A375 (cell line): ENCODE results near the gene ITIH1. TPM values are rescaled to one million over a fixed set of nuclear protein-coding genes. Genes with fewer than 3 reads are reported as not detected.

ENCODE experiments used
- small RNA-seq: library from RNA; depleted of rRNA; stranded (forward); fragments of <200 nt; gene quantifications from one replicate; pipeline ENCODE3, GENCODE V24; 2014
- total RNA-seq: library from RNA; depleted of rRNA; stranded (reverse); fragments of >200 nt; shearing (Covaris generic); gene quantifications from 2 replicates; pipeline ENCODE4 v1.2.3, GENCODE V29; 2014; rRNA removed

ITIH1 gene, protein sequence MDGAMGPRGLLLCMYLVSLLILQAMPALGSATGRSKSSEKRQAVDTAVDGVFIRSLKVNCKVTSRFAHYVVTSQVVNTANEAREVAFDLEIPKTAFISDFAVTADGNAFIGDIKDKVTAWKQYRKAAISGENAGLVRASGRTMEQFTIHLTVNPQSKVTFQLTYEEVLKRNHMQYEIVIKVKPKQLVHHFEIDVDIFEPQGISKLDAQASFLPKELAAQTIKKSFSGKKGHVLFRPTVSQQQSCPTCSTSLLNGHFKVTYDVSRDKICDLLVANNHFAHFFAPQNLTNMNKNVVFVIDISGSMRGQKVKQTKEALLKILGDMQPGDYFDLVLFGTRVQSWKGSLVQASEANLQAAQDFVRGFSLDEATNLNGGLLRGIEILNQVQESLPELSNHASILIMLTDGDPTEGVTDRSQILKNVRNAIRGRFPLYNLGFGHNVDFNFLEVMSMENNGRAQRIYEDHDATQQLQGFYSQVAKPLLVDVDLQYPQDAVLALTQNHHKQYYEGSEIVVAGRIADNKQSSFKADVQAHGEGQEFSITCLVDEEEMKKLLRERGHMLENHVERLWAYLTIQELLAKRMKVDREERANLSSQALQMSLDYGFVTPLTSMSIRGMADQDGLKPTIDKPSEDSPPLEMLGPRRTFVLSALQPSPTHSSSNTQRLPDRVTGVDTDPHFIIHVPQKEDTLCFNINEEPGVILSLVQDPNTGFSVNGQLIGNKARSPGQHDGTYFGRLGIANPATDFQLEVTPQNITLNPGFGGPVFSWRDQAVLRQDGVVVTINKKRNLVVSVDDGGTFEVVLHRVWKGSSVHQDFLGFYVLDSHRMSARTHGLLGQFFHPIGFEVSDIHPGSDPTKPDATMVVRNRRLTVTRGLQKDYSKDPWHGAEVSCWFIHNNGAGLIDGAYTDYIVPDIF
- total RNA-seq: not detected in 2 replicates

DNA sequence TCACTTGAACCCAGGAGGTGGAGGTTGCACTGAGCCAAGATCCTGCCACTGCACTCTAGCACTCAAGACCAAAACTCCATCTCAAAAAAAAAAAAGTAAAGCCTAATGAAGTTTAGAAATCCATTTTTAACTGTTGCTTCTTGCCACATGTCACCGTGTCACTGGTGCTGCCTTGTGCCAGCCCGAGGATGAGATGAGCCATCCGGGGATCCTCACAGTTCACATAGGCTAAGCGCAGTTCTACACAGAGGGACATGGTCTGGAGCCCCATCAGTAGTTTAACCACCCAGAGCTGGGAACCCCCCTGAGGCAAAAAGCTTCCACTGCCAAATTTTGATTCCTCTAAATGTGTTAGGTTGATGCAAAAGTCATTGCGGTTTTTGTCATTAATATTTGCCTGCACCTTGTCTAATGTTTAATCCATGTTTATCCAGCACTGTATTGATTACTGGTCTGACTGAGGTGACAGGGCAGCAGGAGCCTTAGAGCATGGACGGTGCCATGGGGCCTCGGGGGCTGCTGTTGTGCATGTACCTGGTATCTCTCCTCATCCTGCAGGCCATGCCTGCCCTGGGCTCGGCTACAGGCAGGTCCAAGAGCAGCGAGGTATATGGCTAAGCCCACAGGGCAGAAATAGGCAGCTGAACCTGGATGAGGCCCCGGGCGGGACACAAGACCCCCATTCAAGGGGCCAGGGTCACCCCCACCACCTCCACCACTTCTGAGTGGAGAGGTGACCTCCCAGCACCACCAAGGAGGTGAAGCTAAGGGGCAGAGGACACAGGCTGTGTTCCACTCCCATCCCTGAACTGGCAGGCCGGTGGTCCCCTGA is at the start of gene ITIH1:
Gene ITIH1, plus strand, starts transcription at position 473 of the 832 bp plus-strand sequence. Its CDS starts 17 bp downstream, at position 490.

DNA sequence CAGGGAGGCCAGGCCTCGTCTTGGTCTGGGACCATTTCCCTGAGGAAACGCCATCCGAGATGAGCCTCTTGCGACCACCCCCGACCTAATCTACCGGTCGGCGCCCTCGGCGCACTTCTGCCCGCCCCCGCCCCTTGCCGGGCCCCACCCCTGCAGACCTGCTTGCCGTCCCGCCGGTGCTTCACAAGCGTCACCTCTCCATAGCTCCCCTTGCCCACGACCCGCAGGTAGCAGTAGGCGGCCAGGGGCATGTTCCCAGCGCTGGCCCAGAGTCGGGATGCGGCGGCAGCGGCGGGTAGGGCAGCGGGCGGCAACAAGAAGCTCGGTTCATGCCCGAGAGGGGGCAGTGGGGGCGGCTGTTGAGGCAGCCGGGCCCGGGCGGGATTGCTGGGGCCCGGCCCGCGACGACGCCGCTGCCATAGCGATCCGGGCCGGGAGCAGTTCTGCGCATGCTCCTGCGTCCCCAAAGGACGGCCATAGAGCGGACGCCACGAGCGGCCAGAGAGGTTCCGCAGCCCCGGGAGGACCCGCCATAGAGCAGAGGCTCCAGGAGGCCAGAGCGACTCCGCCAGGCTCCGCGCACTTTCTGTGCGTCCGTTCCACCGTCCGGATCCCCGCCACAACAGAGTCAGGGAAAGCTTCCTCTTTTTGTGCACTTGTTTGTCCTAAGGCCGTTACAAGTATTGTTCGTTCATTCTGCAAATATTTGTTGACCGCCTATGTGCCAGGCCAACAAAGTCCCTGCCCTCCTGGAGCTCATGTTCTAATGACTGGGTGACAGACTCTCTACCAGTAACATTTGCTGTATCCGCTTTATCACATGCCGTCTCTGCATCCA is 6.7 kb upstream of the ITIH1 start, which contains the start of gene NEK4:
Gene NEK4, minus strand, starts transcription at position 445 of the 838 bp plus-strand sequence. Its CDS starts 194 bp downstream, at position 251.

GRCh38 chr3:52794612-52795099 is 17.3 kb downstream of the ITIH1 start, which contains the start of gene ITIH3:
Gene ITIH3 (plus strand): TSS chr3:52794796. CDS start chr3:52794804, 8 bp downstream.

GRCh38 chr3:52830535-52831258 is 53.3 kb downstream of the ITIH1 start, which contains the start of gene ITIH4:
Gene ITIH4 (minus strand): TSS chr3:52830672. CDS start chr3:52830642, 30 bp downstream.

GRCh38 chr3:52834871-52835501 is 57.6 kb downstream of the ITIH1 start, which contains the start of gene MUSTN1:
Gene MUSTN1 (minus strand): TSS chr3:52835019. CDS start chr3:52834948, 71 bp downstream.

Small RNA genes within 50 kb of the gene (small RNA-seq; reads per million reads assigned to genes)
- gene AC006254.2 (not detected), gene MUSTN1 (not detected)

Other genes starting within 250 kb of the ITIH1 start
- gene NT5DC2, start 243.7 kb upstream of the ITIH1 start, total RNA-seq: 46.1 and 59.3 TPM in 2 replicates
- gene UQCC5, start 241.0 kb upstream of the ITIH1 start, total RNA-seq: 27.8 and 29.5 TPM in 2 replicates
- 35.8 and 45.3 TPM in 2 replicates for gene PBRM1, start 91.7 kb upstream of the ITIH1 start, total RNA-seq
- 286 and 339 TPM in 2 replicates for gene GNL3, start 91.6 kb upstream of the ITIH1 start, total RNA-seq
- gene GLT8D1, start 71.8 kb upstream of the ITIH1 start, total RNA-seq: 68.8 and 79.7 TPM in 2 replicates
- 121 and 129 TPM in 2 replicates for gene SPCS1, start 71.5 kb upstream of the ITIH1 start, total RNA-seq
- 19.0 and 23.7 TPM in 2 replicates for gene NEK4, start 6.7 kb upstream of the ITIH1 start, total RNA-seq
- gene ITIH3, start 17.2 kb downstream of the ITIH1 start, total RNA-seq: 0.05 TPM in 1 of 2 replicates, not detected in the other
- 2.3 and 2.7 TPM in 2 replicates for gene ITIH4, start 53.1 kb downstream of the ITIH1 start, total RNA-seq
- gene MUSTN1, start 57.4 kb downstream of the ITIH1 start, total RNA-seq: not detected in 2 replicates
- 12.1 and 19.5 TPM in 2 replicates for gene STIMATE, start 119.9 kb downstream of the ITIH1 start, total RNA-seq